ENCODE measurements around the gene NAA50. TPM values are rescaled to one million over a fixed set of nuclear protein-coding genes. Genes with fewer than 3 reads are reported as not detected.

NAA50 gene
- total and polyA plus RNA-seq, 10 of the 15 experiments (the other 5 are each of a cell fraction or from before 2014, with no cell fraction given) = 31.7 to 205 (median 110) TPM

- TF ChIP-seq RBBP5 (conservative IDR thresholded peaks at IDR 0.05) (no peak), RFX5 (IDR thresholded peaks at IDR 0.05; ENCODE audit: low read depth, low read length) (no peak), IKZF2 (IDR thresholded peaks at IDR 0.05) (no peak), MTA3 (IDR thresholded peaks at IDR 0.05; ENCODE audit: borderline replicate concordance, low read length) (no peak; the same call in 1 of the 2 replicates), ZZZ3 (IDR thresholded peaks at IDR 0.05; ENCODE audit: control insufficient read depth, insufficient read length, low read depth) (no peak), E4F1 (IDR thresholded peaks at IDR 0.05; ENCODE audit: borderline replicate concordance, partially characterized antibody) (peak; percentile 45), SUPT20H (IDR thresholded peaks at IDR 0.05; ENCODE audit: borderline replicate concordance, control insufficient read depth, low read depth, low read length) (no peak), BMI1 (IDR thresholded peaks at IDR 0.05; ENCODE audit: borderline replicate concordance) (no peak), ZBTB33 (IDR thresholded peaks at IDR 0.05) (no peak), POLR2A (IDR thresholded peaks at IDR 0.05; ENCODE audit: low read depth, low read length) (peak; percentile 85), MYC (IDR thresholded peaks at IDR 0.05; ENCODE audit: insufficient read depth, insufficient read length, insufficient replicate concordance, low read length, severe bottlenecking) (peak; percentile 76), MXI1 (IDR thresholded peaks at IDR 0.05; ENCODE audit: low read depth, low read length) (peak; percentile 92), CTCF (IDR thresholded peaks at IDR 0.05 in 2 of 3, conservative IDR thresholded peaks at IDR 0.05 in 1 of 3; ENCODE audit: control insufficient read depth in 2 of 3, extremely low read depth in 1 of 3, insufficient read depth in 1 of 3, low read depth in 3 of 3, low read length in 3 of 3) (peak in 1 of 3 experiments; percentile 52; a peak in 2 of 6 replicates), YBX1 (IDR thresholded peaks at IDR 0.05) (no peak), DPF2 (IDR thresholded peaks at IDR 0.05) (0 out of 2 replicates have a peak, but pooled peaks have one; percentile 18), EP300 (IDR thresholded peaks at IDR 0.05; ENCODE audit: borderline replicate concordance in 1 of 2, control insufficient read depth in 1 of 2, low read depth in 2 of 2, low read length in 2 of 2) (no peak), BACH1 (IDR thresholded peaks at IDR 0.05; ENCODE audit: borderline replicate concordance) (peak; percentile 28; the same call in 1 of the 2 replicates)
- TF ChIP-seq, protein P1, sequence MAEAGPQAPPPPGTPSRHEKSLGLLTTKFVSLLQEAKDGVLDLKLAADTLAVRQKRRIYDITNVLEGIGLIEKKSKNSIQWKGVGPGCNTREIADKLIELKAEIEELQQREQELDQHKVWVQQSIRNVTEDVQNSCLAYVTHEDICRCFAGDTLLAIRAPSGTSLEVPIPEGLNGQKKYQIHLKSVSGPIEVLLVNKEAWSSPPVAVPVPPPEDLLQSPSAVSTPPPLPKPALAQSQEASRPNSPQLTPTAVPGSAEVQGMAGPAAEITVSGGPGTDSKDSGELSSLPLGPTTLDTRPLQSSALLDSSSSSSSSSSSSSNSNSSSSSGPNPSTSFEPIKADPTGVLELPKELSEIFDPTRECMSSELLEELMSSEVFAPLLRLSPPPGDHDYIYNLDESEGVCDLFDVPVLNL (IDR thresholded peaks at IDR 0.05; ENCODE audit: low read depth, low read length) = peak; percentile 55; the same call in 1 of the 2 replicates
Measured at GRCh38 chr3:113745756-113746547, at the start of gene NAA50 (continued).

Measured in GM12878 (cell line).